HCT116 (cell line): Measurements from ENCODE around the gene HSPBAP1. TPM values are rescaled to one million over a fixed set of nuclear protein-coding genes. Genes with fewer than 3 reads are reported as not detected.

Experiments used
- ATAC-seq: fragments of 200-7000 bp; cut with Tn5 transposase; 2 replicates; pipeline ENCODE4 v1.9.1; 2020; ENCODE audit warnings: mild to moderate bottlenecking, moderate library complexity
- BruUV-seq: library from RNA; stranded (reverse); fragments of 400-500 nt; replicated peaks from 2 replicates; lab custom pipeline; 2021; lab: Mats Ljungman, UMichigan
- CTCF ChIA-PET: fragments of 300-600 bp; sonication (Branson Sonifier 250); formaldehyde crosslinking; loops from one replicate; lab custom pipeline; 2021; ENCODE audit warnings: antibody characterized with exemption; lab: Charles Lee
- POLR2A ChIA-PET: fragments of 300-600, 350-600 bp; sonication (Branson Sonifier 250); formaldehyde crosslinking; loops from one replicate; lab custom pipeline; 2021; ENCODE audit warnings: antibody characterized with exemption; lab: Charles Lee
- RAD21 ChIA-PET, 2 experiments: fragments of 300-600 bp; sonication (Branson Sonifier 250); formaldehyde crosslinking; loops; one replicate each; lab custom pipeline; 2023; ENCODE audit warnings: low total read pairs in 2 of 2; ENCODE audit not compliant: uncharacterized antibody in 2 of 2, unreplicated experiment in 2 of 2, low non-redundant PET in 1 of 2; lab: Charles Lee
- DNase-seq: peaks from one replicate; pipeline ENCODE4 v3.0.0-alpha.2; 2010; ENCODE audit warnings: low read depth, low spot score
- H2AFZ ChIP-seq: fragments of 200-600 bp; shearing (Covaris generic), sonication (generic); 2 replicates; pipeline ENCODE4 v1.6.1; 2017; ENCODE audit warnings: low read depth, mixed run types, mixed read lengths, antibody characterized with exemption, low read length; ENCODE audit not compliant: poor library complexity, severe bottlenecking
- H3K27ac ChIP-seq: 2 replicates; pipeline ENCODE4 v1.5.1; 2012; ENCODE audit warnings: low read depth, low read length
- H3K27me3 ChIP-seq: fragments of 200-600 bp; sonication (generic); 2 replicates; pipeline ENCODE4 v1.6.1; 2016; ENCODE audit warnings: mixed run types, low read length, mixed read lengths; ENCODE audit not compliant: insufficient read depth
- H3K36me3 ChIP-seq, 2 experiments: fragments of 200-500 bp in 1 of 2; fragments of 200-600 bp in 1 of 2; sonication (Bioruptor generic) in 1 of 2; sonication (generic) in 1 of 2; 2 replicates each; pipeline versions ENCODE4 v1.5.1 to v1.6.1; 2014 to 2016; ENCODE audit warnings: low read length in 2 of 2, inconsistent platforms in 1 of 2, mixed read lengths in 1 of 2, mixed run types in 1 of 2; ENCODE audit not compliant: insufficient read depth in 2 of 2, control insufficient read depth in 1 of 2
- H3K4me1 ChIP-seq, 2 experiments: fragments of 200-600 bp in 1 of 2; sonication (generic) in 1 of 2; 2 replicates each; pipeline versions ENCODE4 v1.5.1 to v1.6.1; 2012 to 2017; ENCODE audit warnings: low read length in 2 of 2, inconsistent platforms in 1 of 2, mild to moderate bottlenecking in 1 of 2, mixed read lengths in 1 of 2, mixed run types in 1 of 2, moderate library complexity in 1 of 2; ENCODE audit not compliant: insufficient read depth in 2 of 2, control insufficient read depth in 1 of 2
- H3K4me2 ChIP-seq: fragments of 200-600 bp; sonication (generic); 2 replicates; pipeline ENCODE4 v1.6.1; 2017; ENCODE audit warnings: mixed run types, low read length, mixed read lengths
- H3K4me3 ChIP-seq, 2 experiments: fragments of 200-600 bp in 1 of 2; sonication (generic) in 1 of 2; replicated peaks in 1 of 2; 2 replicates each; pipeline ENCODE4 v1.5.1; 2011 to 2016; ENCODE audit warnings: low read length in 2 of 2, control low read depth in 1 of 2, low read depth in 1 of 2, mild to moderate bottlenecking in 1 of 2, mixed read lengths in 1 of 2, mixed run types in 1 of 2
- H3K79me2 ChIP-seq: fragments of 200-600 bp; sonication (generic); 2 replicates; pipeline ENCODE4 v1.6.1; 2017; ENCODE audit warnings: mild to moderate bottlenecking, mixed run types, low read length, moderate library complexity, mixed read lengths; ENCODE audit not compliant: insufficient read depth
- H3K9ac ChIP-seq: fragments of 200-600 bp; sonication (generic); 2 replicates; pipeline ENCODE4 v1.6.1; 2016; ENCODE audit warnings: low read length, mixed read lengths
- H3K9me2 ChIP-seq: fragments of 200-600 bp; sonication (generic), shearing (Covaris generic); 2 replicates; pipeline ENCODE4 v1.6.1; 2017; ENCODE audit warnings: mixed run types, mild to moderate bottlenecking, moderate library complexity; ENCODE audit not compliant: insufficient read depth
- H3K9me3 ChIP-seq, 2 experiments: fragments of 200-500 bp in 1 of 2; fragments of 200-600 bp in 1 of 2; sonication (Bioruptor generic) in 1 of 2; sonication (generic) in 1 of 2; 2 replicates each; pipeline ENCODE4 v1.6.1; 2014 to 2017; ENCODE audit warnings: low read length in 2 of 2, mixed read lengths in 2 of 2, inconsistent platforms in 1 of 2, low read depth in 1 of 2, mild to moderate bottlenecking in 1 of 2, mixed run types in 1 of 2, moderate library complexity in 1 of 2; ENCODE audit not compliant: control insufficient read depth in 1 of 2, insufficient read depth in 1 of 2
- H4K20me1 ChIP-seq: fragments of 200-600 bp; sonication (generic), shearing (Covaris generic); 2 replicates; pipeline ENCODE4 v1.6.1; 2017; ENCODE audit warnings: mixed run types, mild to moderate bottlenecking, moderate library complexity; ENCODE audit not compliant: insufficient read depth
- CEBPB ChIP-seq: IDR thresholded peaks from 2 replicates; pipeline ENCODE4 v1.6.1; 2012; ENCODE audit warnings: low read depth
- EGR1 ChIP-seq: IDR thresholded peaks from 2 replicates; pipeline ENCODE4 v1.6.1; 2012; ENCODE audit warnings: low read depth
- ELF1 ChIP-seq: IDR thresholded peaks from 2 replicates; pipeline ENCODE4 v1.6.1; 2012; ENCODE audit warnings: low read depth, borderline replicate concordance
- EZH2phosphoT487 ChIP-seq: fragments of 200-600 bp; IDR thresholded peaks from 2 replicates; pipeline ENCODE4 v1.6.1; 2018; ENCODE audit warnings: antibody characterized with exemption, borderline replicate concordance
- FOSL1 ChIP-seq: IDR thresholded peaks from 2 replicates; pipeline ENCODE4 v1.6.1; 2012; ENCODE audit warnings: low read depth
- JUND ChIP-seq: IDR thresholded peaks from 2 replicates; pipeline ENCODE4 v1.6.1; 2012
- POLR2A ChIP-seq: IDR thresholded peaks from 2 replicates; pipeline ENCODE4 v1.7.0; 2011; ENCODE audit warnings: borderline replicate concordance; ENCODE audit not compliant: insufficient read depth, insufficient read length; ENCODE audit errors: extremely low read depth
- RAD21 ChIP-seq: IDR thresholded peaks from 2 replicates; pipeline ENCODE4 v1.6.1; 2012; ENCODE audit warnings: low read depth, mild to moderate bottlenecking
- SIN3A ChIP-seq: IDR thresholded peaks from 2 replicates; pipeline ENCODE4 v1.6.1; 2012; ENCODE audit warnings: low read depth
- SRF ChIP-seq: IDR thresholded peaks from 2 replicates; pipeline ENCODE4 v1.6.1; 2012; ENCODE audit warnings: low read depth
- TCF7L2 ChIP-seq: IDR thresholded peaks from 2 replicates; pipeline ENCODE4 v1.7.0; 2011; ENCODE audit warnings: borderline replicate concordance, inconsistent platforms; ENCODE audit not compliant: insufficient read depth, insufficient read length; ENCODE audit errors: extremely low read depth
- YY1 ChIP-seq: IDR thresholded peaks from 2 replicates; pipeline ENCODE4 v1.6.1; 2011; ENCODE audit warnings: low read length, low read depth, moderate library complexity, mild to moderate bottlenecking; ENCODE audit not compliant: insufficient replicate concordance; ENCODE audit errors: extremely low read depth
- ZFX ChIP-seq: fragments of 450-650 bp; IDR thresholded peaks from 2 replicates; pipeline ENCODE4 v1.6.1; 2017
- ZNF274 ChIP-seq: fragments of 200-500 bp; sonication (Bioruptor generic); IDR thresholded peaks from 2 replicates; pipeline ENCODE4 v1.6.1; 2014; ENCODE audit warnings: mild to moderate bottlenecking, low read depth, low read length, inconsistent platforms
- intact Hi-C: fragments of 100-400 bp; cut with micrococcal nuclease; formaldehyde crosslinking; loops from 2 replicates; pipeline ENCODE4 v1.10.0; 2022
- total RNA-seq: library from RNA; stranded (reverse); gene quantifications from one replicate; pipeline ENCODE4 v1.2.1, GENCODE V29; 2021; ENCODE audit not compliant: unreplicated experiment
- TF ChIP-seq, protein P1 (sequence below): IDR thresholded peaks from 2 replicates; pipeline ENCODE4 v1.6.1; 2012
- TF ChIP-seq, protein P2 (sequence below), 3 experiments: fragments of 200-600 bp in 1 of 3; sonication (generic) in 1 of 3; IDR thresholded peaks in 2 of 3; conservative IDR thresholded peaks in 1 of 3; 2 replicates each; pipeline ENCODE4 v1.5.1; 2012 to 2017; ENCODE audit warnings: low read depth in 2 of 3, low read length in 2 of 3, antibody characterized with exemption in 1 of 3, borderline replicate concordance in 1 of 3, control low read depth in 1 of 3, mild to moderate bottlenecking in 1 of 3, mixed read lengths in 1 of 3, mixed run types in 1 of 3, moderate library complexity in 1 of 3; ENCODE audit not compliant: insufficient read depth in 1 of 3
- TF ChIP-seq, protein P3 (sequence below): IDR thresholded peaks from 2 replicates; pipeline ENCODE4 v1.6.1; 2012; ENCODE audit warnings: low read depth

Gene HSPBAP1
- total RNA-seq, 1 experiment from 2014 or later: 6.6 TPM

DNA sequence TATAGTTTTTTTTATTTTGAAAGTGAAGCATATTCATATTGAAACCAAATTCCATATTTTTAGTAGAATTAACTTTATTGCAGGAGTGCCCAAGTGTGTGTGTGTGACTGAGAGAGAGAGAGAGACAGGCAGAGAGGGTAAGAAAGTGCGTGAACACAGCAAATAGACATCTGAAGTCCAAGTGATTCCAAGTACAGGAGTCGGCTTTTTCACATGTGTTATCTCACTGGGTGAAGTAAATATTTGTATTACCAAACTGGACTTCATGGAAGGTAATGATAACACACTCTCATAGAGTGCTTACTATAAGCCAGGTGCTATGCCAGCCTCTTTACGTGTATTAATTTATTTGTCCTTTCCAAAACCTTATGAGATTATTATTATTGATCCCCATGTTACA is 101.0 kb downstream of the HSPBAP1 start (continued):
- TF ChIP-seq POLR2A (no peak), FOSL1 (no peak), ZNF274 (no peak)
- TF ChIP-seq, all 23 proteins: peak for 0

DNA sequence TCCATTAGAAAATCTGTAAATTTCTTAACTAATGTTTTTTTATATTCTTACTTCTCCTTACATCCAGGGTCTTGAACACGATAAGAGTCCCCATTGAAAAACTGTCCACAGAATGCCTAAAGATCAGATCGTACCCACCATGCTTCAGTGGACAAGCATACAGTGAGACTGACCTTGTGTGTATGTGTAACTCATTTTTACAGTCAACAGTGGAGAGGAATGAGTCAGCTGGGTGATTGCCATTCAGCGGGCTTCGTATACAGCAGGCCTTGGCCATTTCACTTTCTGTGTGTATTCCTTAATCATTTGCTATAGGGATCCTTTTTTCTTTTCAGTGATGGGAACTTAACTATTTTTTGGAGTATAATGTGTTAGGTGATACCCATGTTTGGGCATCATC is 102.4 kb downstream of the HSPBAP1 start:
- intact Hi-C loops: no loop called here
- H3K79me2 ChIP-seq: no peaks in the 10 kb centered on the region
- ChIA-PET CTCF (no interaction called here), RAD21 (no interaction called here), POLR2A (no interaction called here)
- no peaks in the 10 kb centered on the region for H3K27me3 ChIP-seq
- TF ChIP-seq CEBPB (no peak), JUND (no peak), EGR1 (no peak), EZH2phosphoT487 (no peak), ZNF274 (no peak), YY1 (no peak), SIN3A (no peak), SRF (no peak), ELF1 (no peak), FOSL1 (no peak), ZFX (no peak), RAD21 (no peak), TCF7L2 (no peak)
- TF ChIP-seq, protein P1, sequence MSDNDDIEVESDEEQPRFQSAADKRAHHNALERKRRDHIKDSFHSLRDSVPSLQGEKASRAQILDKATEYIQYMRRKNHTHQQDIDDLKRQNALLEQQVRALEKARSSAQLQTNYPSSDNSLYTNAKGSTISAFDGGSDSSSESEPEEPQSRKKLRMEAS: no peak
- TF ChIP-seq, protein P2, sequence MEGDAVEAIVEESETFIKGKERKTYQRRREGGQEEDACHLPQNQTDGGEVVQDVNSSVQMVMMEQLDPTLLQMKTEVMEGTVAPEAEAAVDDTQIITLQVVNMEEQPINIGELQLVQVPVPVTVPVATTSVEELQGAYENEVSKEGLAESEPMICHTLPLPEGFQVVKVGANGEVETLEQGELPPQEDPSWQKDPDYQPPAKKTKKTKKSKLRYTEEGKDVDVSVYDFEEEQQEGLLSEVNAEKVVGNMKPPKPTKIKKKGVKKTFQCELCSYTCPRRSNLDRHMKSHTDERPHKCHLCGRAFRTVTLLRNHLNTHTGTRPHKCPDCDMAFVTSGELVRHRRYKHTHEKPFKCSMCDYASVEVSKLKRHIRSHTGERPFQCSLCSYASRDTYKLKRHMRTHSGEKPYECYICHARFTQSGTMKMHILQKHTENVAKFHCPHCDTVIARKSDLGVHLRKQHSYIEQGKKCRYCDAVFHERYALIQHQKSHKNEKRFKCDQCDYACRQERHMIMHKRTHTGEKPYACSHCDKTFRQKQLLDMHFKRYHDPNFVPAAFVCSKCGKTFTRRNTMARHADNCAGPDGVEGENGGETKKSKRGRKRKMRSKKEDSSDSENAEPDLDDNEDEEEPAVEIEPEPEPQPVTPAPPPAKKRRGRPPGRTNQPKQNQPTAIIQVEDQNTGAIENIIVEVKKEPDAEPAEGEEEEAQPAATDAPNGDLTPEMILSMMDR (IDR thresholded peaks at IDR 0.05 in 2 of 3, conservative IDR thresholded peaks at IDR 0.05 in 1 of 3; ENCODE audit: borderline replicate concordance in 1 of 3, insufficient read depth in 1 of 3, low read depth in 2 of 3, low read length in 2 of 3): no peak
- TF ChIP-seq, protein P3, sequence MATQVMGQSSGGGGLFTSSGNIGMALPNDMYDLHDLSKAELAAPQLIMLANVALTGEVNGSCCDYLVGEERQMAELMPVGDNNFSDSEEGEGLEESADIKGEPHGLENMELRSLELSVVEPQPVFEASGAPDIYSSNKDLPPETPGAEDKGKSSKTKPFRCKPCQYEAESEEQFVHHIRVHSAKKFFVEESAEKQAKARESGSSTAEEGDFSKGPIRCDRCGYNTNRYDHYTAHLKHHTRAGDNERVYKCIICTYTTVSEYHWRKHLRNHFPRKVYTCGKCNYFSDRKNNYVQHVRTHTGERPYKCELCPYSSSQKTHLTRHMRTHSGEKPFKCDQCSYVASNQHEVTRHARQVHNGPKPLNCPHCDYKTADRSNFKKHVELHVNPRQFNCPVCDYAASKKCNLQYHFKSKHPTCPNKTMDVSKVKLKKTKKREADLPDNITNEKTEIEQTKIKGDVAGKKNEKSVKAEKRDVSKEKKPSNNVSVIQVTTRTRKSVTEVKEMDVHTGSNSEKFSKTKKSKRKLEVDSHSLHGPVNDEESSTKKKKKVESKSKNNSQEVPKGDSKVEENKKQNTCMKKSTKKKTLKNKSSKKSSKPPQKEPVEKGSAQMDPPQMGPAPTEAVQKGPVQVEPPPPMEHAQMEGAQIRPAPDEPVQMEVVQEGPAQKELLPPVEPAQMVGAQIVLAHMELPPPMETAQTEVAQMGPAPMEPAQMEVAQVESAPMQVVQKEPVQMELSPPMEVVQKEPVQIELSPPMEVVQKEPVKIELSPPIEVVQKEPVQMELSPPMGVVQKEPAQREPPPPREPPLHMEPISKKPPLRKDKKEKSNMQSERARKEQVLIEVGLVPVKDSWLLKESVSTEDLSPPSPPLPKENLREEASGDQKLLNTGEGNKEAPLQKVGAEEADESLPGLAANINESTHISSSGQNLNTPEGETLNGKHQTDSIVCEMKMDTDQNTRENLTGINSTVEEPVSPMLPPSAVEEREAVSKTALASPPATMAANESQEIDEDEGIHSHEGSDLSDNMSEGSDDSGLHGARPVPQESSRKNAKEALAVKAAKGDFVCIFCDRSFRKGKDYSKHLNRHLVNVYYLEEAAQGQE: no peak
- no peak overlapping the region for H3K4me3 ChIP-seq
- DNase-seq: no peak
- no peaks in the 10 kb centered on the region for H3K9me2 ChIP-seq
- H3K9me3 ChIP-seq: no peaks in the 10 kb centered on the region
- BruUV-seq: no TSS peak
- H2AFZ ChIP-seq: no peak overlapping the region
- ATAC-seq: no peak
- no peak overlapping the region for H3K27ac ChIP-seq
- no peak overlapping the region for H3K9ac ChIP-seq
- H3K4me1 ChIP-seq: no peaks in the 10 kb centered on the region
- no peaks in the 10 kb centered on the region for H4K20me1 ChIP-seq
- no peak overlapping the region for H3K4me2 ChIP-seq
- H3K36me3 ChIP-seq: peaks cover 2 to 11% of the 10 kb centered on the region in 2 experiments; a peak in 2 of 4 replicates
